Aorta (tissue), 5 donors: ENCODE results near the gene RFPL2. TPM values are rescaled to one million over a fixed set of nuclear protein-coding genes. Genes with fewer than 3 reads are reported as not detected.
A peak's percentile ranks its signal among the peaks of the same experiment; 100 is the strongest.

Experiments used
- ATAC-seq: fragments of 200-7000 bp; cut with Tn5 transposase; one replicate; pipeline ENCODE4 v1.9.1; 2022; ENCODE audit warnings: moderate library complexity; ENCODE audit not compliant: low FRiP score
- DNase-seq, 2 donors: peaks; one replicate each; pipeline ENCODE4 v3.0.0-alpha.2; 2020
- H3K27ac ChIP-seq, 2 donors: one replicate each; pipeline ENCODE4 v1.5.1; 2013; ENCODE audit warnings: low read length in 2 of 2, mild to moderate bottlenecking in 2 of 2, moderate library complexity in 2 of 2, control low read depth in 1 of 2, inconsistent platforms in 1 of 2, low read depth in 1 of 2
- H3K27me3 ChIP-seq, 2 donors: one replicate each; pipeline ENCODE4 v1.6.1; 2013; ENCODE audit warnings: control low read depth in 1 of 2, low read length in 1 of 2, mild to moderate bottlenecking in 1 of 2, moderate library complexity in 1 of 2; ENCODE audit not compliant: insufficient read depth in 2 of 2, control insufficient read depth in 1 of 2
- H3K36me3 ChIP-seq, 2 donors: one replicate each; pipeline ENCODE4 v1.6.1; 2013; ENCODE audit warnings: control low read depth in 1 of 2, low read length in 1 of 2, mild to moderate bottlenecking in 1 of 2; ENCODE audit not compliant: insufficient read depth in 2 of 2, control insufficient read depth in 1 of 2
- H3K4me1 ChIP-seq, 2 donors: one replicate each; pipeline ENCODE4 v1.6.1; 2013; ENCODE audit warnings: low read length in 2 of 2, control low read depth in 1 of 2, mild to moderate bottlenecking in 1 of 2, moderate library complexity in 1 of 2; ENCODE audit not compliant: insufficient read depth in 2 of 2, control insufficient read depth in 1 of 2
- H3K4me3 ChIP-seq, 2 donors: one replicate each; pipeline ENCODE4 v1.5.1; 2013; ENCODE audit warnings: low read length in 2 of 2, control low read depth in 1 of 2, mild to moderate bottlenecking in 1 of 2
- H3K9me3 ChIP-seq: one replicate; pipeline ENCODE4 v1.6.1; 2013; ENCODE audit warnings: mild to moderate bottlenecking, low read length; ENCODE audit not compliant: control insufficient read depth
- WGBS, 2 donors: extraction: QIAGEN DNeasy Blood & Tissue Kit; methylation state at CpG; one replicate each; pipeline ENCODE4 v1.1.7; 2013; 5-methylcytosine and 5-hydroxymethylcytosine counted together
- intact Hi-C, 2 donors: fragments of 100-400 bp; cut with DNase I; formaldehyde crosslinking; loops; one replicate each; pipeline versions ENCODE4 v1.14.2 to v1.15.0; 2022
- polyA plus RNA-seq, 2 donors: library from polyadenylated mRNA; stranded (reverse); fragments of 200-250 nt; gene quantifications; one replicate each; pipeline ENCODE4 v1.2.3, GENCODE V29; 2013
- total RNA-seq, 2 donors: library from RNA; stranded (reverse); fragmentation: NEBNext Ultra II Directional; extraction: Animal tissue kit (Norgen Biotek cat#: 25700); gene quantifications; one replicate each; pipeline ENCODE4 v1.2.1, GENCODE V29; 2021
- donor health status: healthy with polysubstance abuse.
- donor health status: Bipolar disorder and iron deficiency.
- donor health status: DM: no; HTN: no; CAD: no.
- donor health status: DM: no; HTN: no; CAD: no.
- donor health status: DM: yes; HTN: yes; CAD: no.

The RFPL2 gene
- total and polyA plus RNA-seq, 4 donors = not detected

- H3K27me3 ChIP-seq = no peaks in the 10 kb centered on the region
- ATAC-seq (no peak), DNase-seq (peak in 1 of 2 donors; percentile 44)
- no peak overlapping the region for H3K27ac ChIP-seq
- H3K9me3 ChIP-seq = peaks cover 1% of the 10 kb centered on the region
- no peak overlapping the region for H3K4me3 ChIP-seq
- WGBS, 2 donors = 76 to 77% methylated on average over 3 of the region's 3 CpGs
- H3K4me1 ChIP-seq = no peaks in the 10 kb centered on the region
- H3K36me3 ChIP-seq = no peaks in the 10 kb centered on the region
- intact Hi-C loops = loop anchor here in 1 of 2 donors (10.0 kb wide), 1 partner anchor 59 kb away; no protein-coding TSS in a partner anchor
Measured at GRCh38 chr22:32185821-32186220, 19.1 kb downstream of the RFPL2 start.

DNA sequence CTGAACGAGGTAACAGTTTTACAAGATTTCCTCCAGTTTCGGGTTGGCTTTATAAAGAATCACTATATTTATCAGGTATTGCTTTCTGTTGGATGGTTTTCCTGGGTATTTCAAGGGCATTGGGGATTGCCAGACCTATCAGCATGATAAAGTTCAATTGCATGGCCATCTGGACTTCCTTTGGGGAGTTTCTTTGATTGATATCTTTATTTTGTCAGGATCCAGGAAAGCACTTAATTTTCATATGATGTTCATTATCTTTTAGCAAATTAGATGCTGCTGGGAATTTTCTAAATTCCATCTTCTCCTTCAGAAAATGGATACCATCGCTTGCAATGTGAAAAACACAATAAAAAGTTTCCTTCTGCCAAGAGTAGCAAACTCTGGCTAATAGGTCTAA lies 21.2 kb downstream of the RFPL2 start:
- H3K4me3 ChIP-seq = no peak overlapping the region
- no peak for ATAC-seq
- DNase-seq = no peak
- H3K4me1 ChIP-seq = no peaks in the 10 kb centered on the region
- 80 to 83% methylated on average over 3 of the region's 3 CpGs for WGBS, 2 donors
- H3K27ac ChIP-seq = no peak overlapping the region
- intact Hi-C loops = loop anchor here in 1 of 2 donors (10.0 kb wide), 1 partner anchor 61 kb away; no protein-coding TSS in a partner anchor
- peaks cover 1% of the 10 kb centered on the region for H3K9me3 ChIP-seq
- H3K27me3 ChIP-seq = no peaks in the 10 kb centered on the region
- no peaks in the 10 kb centered on the region for H3K36me3 ChIP-seq

DNA sequence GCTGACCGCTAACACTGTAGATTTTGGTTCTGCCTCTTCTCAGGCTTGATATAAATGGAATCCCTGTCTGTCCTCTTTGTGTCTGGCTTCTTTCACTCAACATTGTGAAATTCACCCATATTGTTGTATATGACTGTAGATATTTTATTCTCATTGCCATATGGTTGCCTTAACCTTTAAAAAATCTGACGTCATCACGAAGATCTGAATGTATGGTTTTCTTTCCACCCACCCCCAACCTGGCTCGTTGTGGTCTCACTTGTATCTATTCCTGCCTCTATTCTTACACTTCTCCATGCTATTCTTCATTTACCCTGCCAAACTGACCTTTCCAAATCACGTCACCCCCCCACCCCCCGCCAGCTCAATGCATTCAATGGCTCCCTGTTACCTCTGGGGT lies 23.8 kb downstream of the RFPL2 start:
- H3K36me3 ChIP-seq = no peaks in the 10 kb centered on the region
- H3K4me1 ChIP-seq = no peaks in the 10 kb centered on the region
- 72 to 79% methylated on average over 6 of the region's 6 CpGs for WGBS, 2 donors
- DNase-seq (no peak), ATAC-seq (no peak)
- no peak overlapping the region for H3K4me3 ChIP-seq
- no peak overlapping the region for H3K27ac ChIP-seq
- no peaks in the 10 kb centered on the region for H3K27me3 ChIP-seq
- intact Hi-C loops = loop anchor here in 1 of 2 donors (10.0 kb wide), 1 partner anchor 64 kb away; no protein-coding TSS in a partner anchor
- peaks cover 3% of the 10 kb centered on the region for H3K9me3 ChIP-seq

DNA sequence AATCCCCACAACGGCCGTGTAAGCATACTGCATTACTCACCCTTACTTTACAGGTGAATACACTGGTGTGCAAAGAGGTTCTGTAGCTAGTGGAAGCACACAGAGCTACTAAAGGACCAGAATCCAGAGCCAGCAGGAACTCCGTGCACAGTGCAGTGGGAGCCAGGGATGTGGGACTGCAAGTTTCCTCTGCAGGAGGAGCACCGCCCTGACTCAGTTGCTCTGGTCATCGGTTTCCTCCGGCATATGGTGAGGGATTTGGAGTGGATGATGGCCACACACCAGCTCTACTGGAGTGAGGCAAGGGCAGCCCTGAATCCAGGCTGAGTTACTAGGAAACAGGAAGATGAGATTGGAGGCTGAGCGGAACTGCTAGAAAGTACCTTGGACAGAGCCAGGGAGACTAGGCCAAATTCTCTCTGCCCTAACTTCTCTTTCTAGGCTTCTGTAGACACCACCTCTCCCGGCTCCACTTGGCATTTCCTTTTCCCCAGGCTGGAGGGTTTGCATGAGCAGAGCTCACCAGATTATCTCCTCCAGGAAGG lies 27.6 kb downstream of the RFPL2 start:
- Histone ChIP-seq H3K27ac (no peak overlapping the region), H3K4me3 (no peak overlapping the region), H3K36me3 (no peaks in the 10 kb centered on the region), H3K9me3 (peaks cover 2% of the 10 kb centered on the region), H3K27me3 (no peaks in the 10 kb centered on the region), H3K4me1 (no peaks in the 10 kb centered on the region)
- no peak for DNase-seq
- 83 to 87% methylated on average over 8 of the region's 8 CpGs for WGBS, 2 donors
- intact Hi-C loops = no loop called here
- no peak for ATAC-seq

DNA sequence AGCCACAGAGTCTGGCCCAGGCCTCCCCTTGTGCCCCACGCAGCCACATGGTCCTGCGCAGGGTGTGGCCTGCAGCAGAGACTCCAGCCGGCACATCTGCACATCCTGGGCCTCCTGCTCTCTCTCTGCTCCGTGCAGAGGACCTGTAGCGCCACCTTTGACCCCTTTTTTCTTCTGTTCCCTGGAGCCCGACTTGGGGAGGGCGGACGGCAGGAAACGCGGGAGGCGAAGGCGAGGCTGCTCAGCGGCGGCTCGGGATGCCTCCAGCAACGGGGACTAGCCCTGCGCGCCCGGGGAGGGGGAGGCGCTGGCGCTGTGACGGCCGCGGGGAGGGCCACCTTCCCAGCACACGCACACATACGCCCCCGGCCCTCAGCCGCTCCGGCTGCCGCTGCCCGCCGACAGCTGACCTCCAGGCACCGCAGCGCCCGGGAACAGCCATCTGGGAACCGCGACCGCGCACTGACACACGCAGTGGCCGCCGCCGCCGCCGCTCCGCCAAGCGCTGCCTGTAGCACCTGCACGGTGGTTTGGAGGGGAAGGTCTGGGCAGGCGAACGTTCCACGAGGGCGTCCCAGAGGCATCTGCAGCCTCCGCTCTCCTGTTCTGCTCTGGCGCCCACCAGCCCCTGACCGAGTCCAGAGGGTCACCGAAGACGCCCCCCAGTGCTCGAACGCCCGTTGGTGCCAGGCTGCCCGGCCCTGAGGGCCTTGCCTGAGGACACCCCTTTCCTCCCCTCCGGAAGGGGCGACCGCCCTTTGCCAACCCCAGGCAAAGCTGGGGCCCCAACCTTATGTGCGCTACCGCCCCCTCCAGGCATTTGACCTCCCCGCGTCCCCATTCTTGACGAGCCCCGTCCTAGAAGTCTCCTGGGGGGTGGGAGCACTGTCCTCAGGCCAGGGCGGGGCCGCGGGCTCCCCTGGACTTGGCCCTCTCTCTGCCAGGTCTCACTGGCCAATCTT lies 28.9 kb downstream of the RFPL2 start:
- DNase-seq = no peak
- H3K9me3 ChIP-seq = peaks cover 2% of the 10 kb centered on the region
- intact Hi-C loops = no loop called here
- H3K4me3 ChIP-seq = no peak overlapping the region
- no peaks in the 10 kb centered on the region for H3K36me3 ChIP-seq
- H3K27ac ChIP-seq = no peak overlapping the region
- no peaks in the 10 kb centered on the region for H3K27me3 ChIP-seq
- WGBS, 2 donors = 4 to 6% methylated on average over 44 to 73 of the region's 73 CpGs
- peak; percentile 33 for ATAC-seq
- no peaks in the 10 kb centered on the region for H3K4me1 ChIP-seq

- Histone ChIP-seq H3K4me1 (no peaks in the 10 kb centered on the region), H3K27ac (no peak overlapping the region), H3K27me3 (no peaks in the 10 kb centered on the region), H3K4me3 (no peak overlapping the region), H3K9me3 (peaks cover 2% of the 10 kb centered on the region), H3K36me3 (no peaks in the 10 kb centered on the region)
- DNase-seq (no peak), ATAC-seq (no peak)
- intact Hi-C loops = no loop called here
- WGBS, 2 donors = 77 to 81% methylated on average over 11 of the region's 11 CpGs
Measured at GRCh38 chr22:32175115-32175514, 29.8 kb downstream of the RFPL2 start.

- Histone ChIP-seq H3K27me3 (no peaks in the 10 kb centered on the region), H3K4me3 (no peak overlapping the region), H3K9me3 (no peaks in the 10 kb centered on the region), H3K27ac (no peak overlapping the region), H3K36me3 (no peaks in the 10 kb centered on the region), H3K4me1 (no peaks in the 10 kb centered on the region)
- DNase-seq (no peak), ATAC-seq (no peak)
- 72 to 74% methylated on average over 6 of the region's 6 CpGs for WGBS, 2 donors
- intact Hi-C loops = no loop called here
Measured at GRCh38 chr22:32165681-32166080, 39.2 kb downstream of the RFPL2 start.

DNA sequence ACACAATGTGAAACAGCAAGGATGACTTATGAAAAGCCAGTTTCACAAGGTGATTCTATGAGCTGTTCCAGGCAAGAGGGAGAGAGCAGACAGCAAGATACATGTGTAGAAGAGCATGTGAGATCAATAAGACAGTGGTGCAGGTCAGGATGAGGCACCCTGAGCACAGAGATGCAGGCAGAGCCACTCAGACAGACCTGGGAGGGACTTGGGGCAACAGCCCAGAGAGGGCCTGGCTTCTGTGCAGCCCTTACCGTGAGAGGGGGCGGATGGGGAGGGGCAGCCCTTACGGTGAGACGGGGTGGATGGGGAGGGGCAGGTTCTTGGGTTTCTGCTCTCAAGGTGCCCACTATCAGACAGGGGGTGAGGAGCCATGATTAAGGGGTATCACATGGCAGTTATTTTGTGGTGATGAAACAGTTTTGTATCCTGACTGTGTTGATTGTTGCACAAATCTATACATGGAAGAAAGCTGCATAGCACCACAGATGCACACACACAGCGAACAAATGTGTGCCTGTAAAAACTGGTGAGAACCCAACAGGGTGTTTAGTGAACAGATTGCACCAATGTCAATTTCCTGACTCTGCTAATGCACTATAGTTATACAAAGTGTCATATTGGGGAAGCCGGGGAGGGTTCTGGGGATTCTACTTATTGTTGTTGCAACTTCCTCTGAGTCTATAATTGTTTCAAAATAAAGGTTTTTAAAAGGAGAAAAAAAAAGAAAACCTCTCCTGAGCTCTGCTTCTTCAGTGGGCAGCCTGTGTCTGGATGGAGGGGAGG lies 40.6 kb downstream of the RFPL2 start:
- Histone ChIP-seq H3K27ac (no peak overlapping the region), H3K27me3 (no peaks in the 10 kb centered on the region), H3K9me3 (no peaks in the 10 kb centered on the region), H3K4me1 (no peaks in the 10 kb centered on the region), H3K36me3 (no peaks in the 10 kb centered on the region), H3K4me3 (no peak overlapping the region)
- ATAC-seq (no peak), DNase-seq (no peak)
- intact Hi-C loops = no loop called here
- 37 to 38% methylated on average over 6 of the region's 6 CpGs for WGBS, 2 donors
